Astrocyte of the cerebellum (primary cell): ENCODE results near the gene SMARCD2.
"Not testable (repeated sequence)": the region's sequence is repeated elsewhere in the genome, so short reads cannot be mapped to it uniquely, and the experiment has no call there.

Experiments used
- DNase-seq: peaks from one replicate; pipeline ENCODE4 v3.0.0-alpha.2; 2011; ENCODE audit warnings: low read depth
- H3K4me3 ChIP-seq: 2 replicates; pipeline ENCODE4 v1.5.1; 2011; ENCODE audit warnings: mild to moderate bottlenecking, low read depth, low read length, moderate library complexity
- CTCF ChIP-seq: IDR thresholded peaks from 2 replicates; pipeline ENCODE4 v1.5.1; 2012; ENCODE audit warnings: low read length, low read depth, moderate library complexity, mild to moderate bottlenecking; ENCODE audit errors: missing control alignments
- in situ Hi-C: cut with HindIII; loops from 2 replicates; pipeline ENCODE4 v1.10.0; 2017; ENCODE audit warnings: low sequenced_read_pairs

SMARCD2 gene

GRCh38 chr17:63871646-63872365 lies 29.3 kb upstream of the SMARCD2 start:
- H3K4me3 ChIP-seq, in situ Hi-C loops, DNase-seq: not testable (repeated sequence)

DNA sequence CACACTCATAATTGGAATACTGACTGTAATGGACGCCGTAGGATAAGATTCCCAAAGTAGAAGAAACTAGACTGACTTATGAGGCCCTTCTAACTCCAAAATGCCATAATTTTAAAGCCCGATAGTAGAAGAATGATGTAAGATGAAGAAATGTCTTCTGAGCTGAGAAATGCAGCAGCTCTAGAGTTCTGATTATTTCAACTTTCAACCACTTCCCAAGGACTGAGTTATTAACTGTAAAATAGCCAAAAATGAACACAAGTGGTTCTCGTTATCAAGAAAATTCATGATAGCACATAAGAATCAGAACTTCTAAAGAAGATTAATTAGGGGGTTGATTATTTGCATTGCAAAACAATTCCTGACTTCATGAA lies 27.8 kb upstream of the SMARCD2 start:
- in situ Hi-C loops, H3K4me3 ChIP-seq, DNase-seq: not testable (repeated sequence)

DNA sequence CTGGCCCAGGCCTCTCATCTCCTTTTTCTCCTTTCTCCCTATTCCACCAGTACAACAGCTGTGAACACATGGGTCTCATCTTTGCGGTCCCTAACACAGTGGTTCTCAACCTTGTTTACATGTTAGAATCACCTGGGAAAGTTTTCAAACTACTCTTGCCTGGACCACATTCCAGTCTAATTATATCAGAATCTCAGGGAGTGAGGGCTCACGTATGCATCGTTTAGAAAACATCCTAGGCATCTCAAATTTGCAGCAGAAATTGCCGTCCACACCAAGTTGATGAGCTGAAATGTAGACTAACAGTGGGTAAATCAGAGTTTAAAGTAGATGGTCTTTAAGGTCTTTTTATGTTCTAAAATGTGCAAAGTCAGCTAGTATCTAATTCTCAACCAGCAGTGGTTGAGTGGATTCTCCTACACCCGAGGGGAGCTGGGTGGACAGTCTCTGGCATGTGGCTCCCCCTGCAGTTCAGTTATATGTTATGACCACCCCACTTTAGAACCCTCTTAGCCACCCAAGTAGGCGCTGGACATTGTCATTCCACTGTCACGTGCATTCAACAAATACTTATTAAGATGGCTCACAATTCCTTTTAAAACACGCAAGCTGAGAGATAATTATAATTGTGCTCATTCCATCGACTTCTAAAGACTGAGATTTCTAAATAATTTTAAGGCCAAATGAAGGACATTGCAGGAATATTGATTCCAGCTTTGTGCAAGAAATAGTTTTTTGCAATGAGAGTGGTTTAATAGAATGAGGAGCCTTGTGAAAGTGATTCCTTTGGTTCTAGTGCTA lies 27.2 kb upstream of the SMARCD2 start:
- in situ Hi-C loops, DNase-seq, H3K4me3 ChIP-seq: not testable (repeated sequence)
- TF ChIP-seq CTCF: peak; percentile 18

- in situ Hi-C loops, H3K4me3 ChIP-seq, DNase-seq: not testable (repeated sequence)
- peak; percentile 32 for TF ChIP-seq CTCF
These were observed 24.1 kb upstream of the SMARCD2 start for GRCh38 chr17:63866625-63867024.

GRCh38 chr17:63859257-63859656 lies 16.8 kb upstream of the SMARCD2 start:
- TF ChIP-seq CTCF: no peak
- in situ Hi-C loops: no loop called here
- DNase-seq: no peak
- no peak overlapping the region for H3K4me3 ChIP-seq

- H3K4me3 ChIP-seq, in situ Hi-C loops, DNase-seq: not testable (repeated sequence)
These were observed 13.9 kb upstream of the SMARCD2 start for GRCh38 chr17:63856425-63856824.

GRCh38 chr17:63855185-63855584 lies 12.7 kb upstream of the SMARCD2 start:
- no peak for DNase-seq
- no peak for TF ChIP-seq CTCF
- in situ Hi-C loops: no loop called here
- no peak overlapping the region for H3K4me3 ChIP-seq

GRCh38 chr17:63854709-63855108 lies 12.2 kb upstream of the SMARCD2 start:
- DNase-seq: no peak
- TF ChIP-seq CTCF: no peak
- no peak overlapping the region for H3K4me3 ChIP-seq
- in situ Hi-C loops: no loop called here
